ENCODE measurements around the gene TNFRSF4.
"Not testable (repeated sequence)": the region's sequence is repeated elsewhere in the genome, so short reads cannot be mapped to it uniquely, and the experiment has no call there.

TNFRSF4 gene

DNA sequence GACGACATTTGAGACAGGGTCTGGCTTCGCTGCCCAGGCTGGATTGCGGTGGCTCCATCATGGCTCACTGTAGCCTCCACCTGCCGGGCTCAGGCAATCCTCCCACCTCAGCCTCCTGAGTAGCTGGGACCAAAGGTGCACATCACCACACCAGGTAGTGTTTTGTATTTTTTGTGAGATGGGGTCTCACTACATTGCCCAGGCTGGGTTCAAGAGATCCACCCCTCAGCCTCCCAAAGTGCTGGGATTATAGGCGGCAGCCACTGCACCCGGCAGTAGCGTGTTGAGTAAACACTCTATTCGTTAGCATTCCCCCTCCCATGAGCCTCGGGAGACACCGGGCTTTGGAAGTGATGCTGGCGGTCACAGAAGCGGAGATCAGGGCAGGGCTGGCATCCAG is 39.4 kb upstream of the TNFRSF4 start:
- no peak for DNase-seq (ENCODE audit: low read depth in 2 of 2)
- H3K4me3 ChIP-seq (replicated peaks in 1 of 2; ENCODE audit: low read depth in 2 of 2, low read length in 2 of 2), result no peak overlapping the region
- TF ChIP-seq, protein P1, sequence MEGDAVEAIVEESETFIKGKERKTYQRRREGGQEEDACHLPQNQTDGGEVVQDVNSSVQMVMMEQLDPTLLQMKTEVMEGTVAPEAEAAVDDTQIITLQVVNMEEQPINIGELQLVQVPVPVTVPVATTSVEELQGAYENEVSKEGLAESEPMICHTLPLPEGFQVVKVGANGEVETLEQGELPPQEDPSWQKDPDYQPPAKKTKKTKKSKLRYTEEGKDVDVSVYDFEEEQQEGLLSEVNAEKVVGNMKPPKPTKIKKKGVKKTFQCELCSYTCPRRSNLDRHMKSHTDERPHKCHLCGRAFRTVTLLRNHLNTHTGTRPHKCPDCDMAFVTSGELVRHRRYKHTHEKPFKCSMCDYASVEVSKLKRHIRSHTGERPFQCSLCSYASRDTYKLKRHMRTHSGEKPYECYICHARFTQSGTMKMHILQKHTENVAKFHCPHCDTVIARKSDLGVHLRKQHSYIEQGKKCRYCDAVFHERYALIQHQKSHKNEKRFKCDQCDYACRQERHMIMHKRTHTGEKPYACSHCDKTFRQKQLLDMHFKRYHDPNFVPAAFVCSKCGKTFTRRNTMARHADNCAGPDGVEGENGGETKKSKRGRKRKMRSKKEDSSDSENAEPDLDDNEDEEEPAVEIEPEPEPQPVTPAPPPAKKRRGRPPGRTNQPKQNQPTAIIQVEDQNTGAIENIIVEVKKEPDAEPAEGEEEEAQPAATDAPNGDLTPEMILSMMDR (IDR thresholded peaks at IDR 0.05; ENCODE audit: low read depth, low read length), result no peak

DNA sequence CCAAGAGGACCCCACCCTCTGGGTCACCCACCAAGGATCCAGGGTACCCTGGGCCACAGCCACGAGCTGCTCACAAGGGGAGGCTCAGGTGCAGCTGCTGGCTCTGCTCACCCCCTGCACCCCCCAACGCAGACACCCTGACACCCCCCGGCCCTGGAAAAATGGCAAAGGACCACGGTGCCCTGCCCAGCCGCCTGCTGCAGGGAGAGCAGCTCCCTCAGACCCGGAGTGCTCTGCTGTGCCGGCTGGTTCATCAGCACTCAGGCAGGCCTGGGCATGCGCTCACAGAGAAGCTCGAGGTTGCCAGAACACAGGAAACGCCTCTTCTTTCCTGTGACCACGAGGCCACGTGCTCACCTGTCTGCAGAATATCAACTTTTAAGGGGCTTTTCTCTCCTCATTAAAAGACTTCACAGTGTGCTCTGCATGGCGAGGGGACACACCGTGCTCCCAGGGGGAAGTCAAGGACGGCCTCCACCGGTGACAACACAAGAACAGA is 36.9 kb upstream of the TNFRSF4 start:
- no peak overlapping the region for H3K4me3 ChIP-seq (replicated peaks in 1 of 2; ENCODE audit: low read depth in 2 of 2, low read length in 2 of 2)
- TF ChIP-seq, protein P1 (IDR thresholded peaks at IDR 0.05; ENCODE audit: low read depth, low read length), result no peak
- no peak for DNase-seq (ENCODE audit: low read depth in 2 of 2)

DNA sequence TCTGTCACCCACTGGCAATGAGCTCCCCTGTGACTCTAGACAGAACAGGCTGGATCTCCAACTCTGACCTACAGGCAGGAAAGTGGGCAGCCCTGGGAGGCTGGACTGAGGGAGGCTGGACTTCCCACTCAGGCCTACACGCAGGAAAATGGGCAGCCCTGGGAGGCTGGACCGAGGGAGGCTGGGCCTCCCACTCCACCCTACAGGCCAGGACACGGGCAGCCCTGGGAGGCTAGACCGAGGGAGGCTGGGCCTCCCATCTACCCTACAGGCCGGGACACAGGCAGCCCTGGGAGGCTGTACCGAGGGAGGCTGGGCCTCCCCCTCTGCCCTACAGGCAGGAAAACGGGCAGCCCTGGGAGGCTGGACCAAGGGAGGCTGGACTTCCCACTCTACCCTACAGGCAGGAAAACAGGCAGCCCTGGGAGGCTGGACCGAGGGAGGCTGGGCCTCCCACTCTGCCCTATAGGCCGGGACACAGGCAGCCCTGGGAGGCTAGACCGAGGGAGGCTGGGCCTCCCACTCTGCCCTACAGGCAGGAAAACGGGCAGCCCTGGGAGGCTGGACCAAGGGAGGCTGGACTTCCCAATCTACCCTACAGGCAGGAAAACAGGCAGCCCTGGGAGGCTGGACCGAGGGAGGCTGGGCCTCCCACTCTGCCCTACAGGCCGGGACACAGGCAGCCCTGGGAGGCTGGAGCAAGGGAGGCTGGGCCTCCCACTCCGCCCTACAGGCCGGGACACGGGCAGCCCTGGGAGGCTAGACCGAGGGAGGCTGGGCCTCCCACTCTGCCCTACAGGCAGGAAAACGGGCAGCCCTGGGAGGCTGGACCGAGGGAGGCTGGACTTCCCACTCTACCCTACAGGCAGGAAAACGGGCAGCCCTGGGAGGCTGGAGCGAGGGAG is 34.3 kb upstream of the TNFRSF4 start:
- H3K4me3 ChIP-seq (replicated peaks in 1 of 2; ENCODE audit: low read depth in 2 of 2, low read length in 2 of 2); DNase-seq (ENCODE audit: low read depth in 2 of 2): not testable (repeated sequence)

DNA sequence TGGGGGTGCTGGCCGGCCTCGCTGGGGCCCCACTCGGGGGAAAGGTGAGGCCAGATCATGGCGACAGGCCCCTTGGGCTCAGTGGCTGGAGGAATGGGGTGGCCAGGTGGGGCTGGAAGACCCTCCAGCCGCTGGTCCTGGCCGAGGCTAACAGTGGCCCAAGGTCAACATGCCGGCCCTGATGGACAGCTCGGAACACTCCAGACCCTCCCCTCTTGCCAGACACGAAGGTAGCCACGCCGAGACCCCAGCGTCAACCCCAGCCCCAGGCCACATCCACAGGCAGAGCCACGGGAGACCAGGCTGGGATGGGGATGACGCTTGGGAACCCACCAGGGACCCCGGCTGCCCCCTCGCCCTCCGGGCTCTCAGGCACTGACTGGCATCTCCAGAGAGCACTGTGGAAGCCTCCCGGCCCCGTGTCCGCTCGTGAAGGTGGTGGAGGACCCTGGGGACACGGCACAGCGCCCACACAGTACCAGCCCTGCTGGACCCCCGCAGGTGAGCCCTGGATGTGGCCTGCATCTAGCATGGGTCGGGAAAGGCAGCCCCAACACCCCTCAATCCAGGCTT is 33.5 kb upstream of the TNFRSF4 start:
- TF ChIP-seq, protein P1 (IDR thresholded peaks at IDR 0.05; ENCODE audit: low read depth, low read length), result no peak
- no peak overlapping the region for H3K4me3 ChIP-seq (replicated peaks in 1 of 2; ENCODE audit: low read depth in 2 of 2, low read length in 2 of 2)
- DNase-seq (ENCODE audit: low read depth in 2 of 2), result no peak

DNA sequence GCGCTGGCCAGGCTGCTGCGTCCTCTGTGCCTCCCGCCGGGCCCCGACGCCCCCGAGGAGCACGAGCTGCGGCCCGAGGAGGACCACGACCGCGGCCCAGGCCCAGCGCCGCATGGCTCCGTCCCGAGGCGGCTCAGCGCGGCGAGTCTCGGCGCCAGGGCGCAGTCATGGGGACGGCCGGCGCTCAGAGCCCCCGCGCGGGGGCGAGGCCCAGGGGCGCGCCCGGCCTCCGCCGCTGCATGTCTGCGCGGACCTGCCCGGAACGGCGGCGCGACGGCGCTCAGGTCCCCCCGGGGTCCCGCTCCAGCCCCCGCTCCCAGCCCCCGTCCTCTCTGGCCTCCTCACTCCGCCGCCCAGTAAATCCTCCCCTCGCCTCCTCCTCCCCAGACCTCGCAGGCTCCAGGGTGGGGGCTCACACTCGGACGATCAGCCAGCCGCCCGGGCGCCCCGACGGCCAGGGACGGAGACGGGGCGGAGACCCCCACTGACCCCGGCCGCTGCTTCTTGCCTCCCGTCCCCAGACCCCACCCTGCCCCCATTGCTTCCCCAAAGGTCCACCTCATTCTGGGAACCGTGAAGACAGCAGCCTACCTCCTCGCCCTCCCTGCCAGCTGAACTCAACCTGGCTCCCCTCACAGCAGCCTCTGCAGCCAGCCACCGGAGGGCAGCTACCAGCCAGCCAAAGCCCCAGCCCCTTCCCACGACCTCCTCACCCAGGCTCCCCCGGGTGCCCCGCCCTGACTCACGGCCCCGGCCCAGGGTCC is 32.8 kb upstream of the TNFRSF4 start, which contains the start of gene C1QTNF12:
C1QTNF12 (minus strand) TSS at position 146 of the 764 bp plus-strand sequence; CDS start at position 114, 32 bp downstream.
- DNase-seq (ENCODE audit: low read depth in 2 of 2), result no peak
- H3K4me3 ChIP-seq (replicated peaks in 1 of 2; ENCODE audit: low read depth in 2 of 2, low read length in 2 of 2), result no peak within 1 kb of the TSS
- TF ChIP-seq, protein P1 (IDR thresholded peaks at IDR 0.05; ENCODE audit: low read depth, low read length), result no peak

DNA sequence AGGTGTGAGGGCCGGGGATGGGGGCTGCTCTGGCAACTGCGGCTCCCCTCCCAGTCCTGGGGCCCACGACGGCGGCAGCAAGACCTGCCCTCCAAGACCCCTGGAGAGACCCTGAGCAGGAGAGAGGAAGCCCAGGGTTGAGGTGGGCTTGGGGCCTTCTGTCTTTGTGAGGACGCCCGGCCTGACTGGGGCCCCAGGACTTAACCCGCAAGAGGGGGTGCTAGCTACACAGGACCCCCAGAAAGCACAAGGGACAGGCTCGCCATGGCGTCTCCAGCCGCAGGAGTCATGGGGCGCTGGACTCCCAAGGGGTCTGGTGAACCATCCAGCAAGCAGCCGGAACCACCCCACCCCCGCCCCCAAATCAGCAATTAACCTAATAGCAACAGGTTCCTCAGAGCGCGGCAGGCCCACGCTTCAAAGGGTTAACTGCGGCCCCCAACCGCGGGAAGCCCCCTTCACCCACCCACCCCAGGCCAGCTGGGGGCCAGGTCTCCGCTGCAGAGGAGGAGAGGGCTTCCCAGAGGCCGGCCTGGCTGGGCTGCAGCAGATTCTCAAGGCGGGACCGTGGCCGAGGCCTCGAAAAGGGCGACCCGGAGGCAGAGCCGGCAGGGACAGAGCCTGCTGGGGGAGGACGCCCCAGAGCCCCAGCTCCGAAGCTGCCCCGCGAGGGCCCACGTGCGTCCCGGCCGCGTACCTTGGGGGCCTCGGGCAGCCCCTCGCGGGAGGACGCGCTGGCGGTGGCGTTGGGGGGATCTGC is 32.0 kb upstream of the TNFRSF4 start:
- TF ChIP-seq, protein P1 (IDR thresholded peaks at IDR 0.05; ENCODE audit: low read depth, low read length), result no peak
- no peak for DNase-seq (ENCODE audit: low read depth in 2 of 2)
- H3K4me3 ChIP-seq (replicated peaks in 1 of 2; ENCODE audit: low read depth in 2 of 2, low read length in 2 of 2), result no peak overlapping the region

All from cardiac fibroblast (primary cell).